Liver (tissue), 9 donors: ENCODE results near the gene TCF7L2. TPM values are rescaled to one million over a fixed set of nuclear protein-coding genes. Genes with fewer than 3 reads are reported as not detected.

ENCODE experiments used
- DNase-seq: peaks from one replicate; pipeline ENCODE4 v3.0.0-alpha.2; 2017; ENCODE audit warnings: low spot score
- H3K27ac ChIP-seq, 2 donors: one replicate each; pipeline ENCODE4 v1.7.0; 2013; ENCODE audit warnings: inconsistent platforms in 2 of 2, low read length in 2 of 2, control low read depth in 1 of 2, low read depth in 1 of 2, mild to moderate bottlenecking in 1 of 2
- H3K27me3 ChIP-seq, 4 donors: one replicate each; pipeline versions ENCODE4 v1.6.1 to v1.7.0; 2013; ENCODE audit warnings: low read length in 3 of 4, inconsistent platforms in 1 of 4, mild to moderate bottlenecking in 1 of 4, moderate library complexity in 1 of 4; ENCODE audit not compliant: control insufficient read depth in 4 of 4, insufficient read depth in 4 of 4
- H3K36me3 ChIP-seq, 4 donors: one replicate each; pipeline versions ENCODE4 v1.6.1 to v1.7.0; 2013; ENCODE audit warnings: low read length in 3 of 4, mild to moderate bottlenecking in 3 of 4, low read depth in 1 of 4, moderate library complexity in 1 of 4; ENCODE audit not compliant: control insufficient read depth in 4 of 4, insufficient read depth in 3 of 4
- H3K4me1 ChIP-seq, 4 donors: one replicate each; pipeline versions ENCODE4 v1.6.1 to v1.7.0; 2013; ENCODE audit warnings: low read length in 3 of 4, mild to moderate bottlenecking in 3 of 4, moderate library complexity in 1 of 4; ENCODE audit not compliant: control insufficient read depth in 4 of 4, insufficient read depth in 4 of 4
- H3K4me3 ChIP-seq, 3 donors: one replicate each; pipeline versions ENCODE4 v1.6.1 to v1.7.0; 2013; ENCODE audit warnings: low read length in 3 of 3, control low read depth in 1 of 3, low read depth in 1 of 3, mild to moderate bottlenecking in 1 of 3
- H3K9ac ChIP-seq, 2 donors: one replicate each; pipeline ENCODE4 v1.7.0; 2013; ENCODE audit warnings: low read length in 2 of 2, mild to moderate bottlenecking in 2 of 2, moderate library complexity in 2 of 2, control low read depth in 1 of 2, low read depth in 1 of 2
- H3K9me3 ChIP-seq, 4 donors: one replicate each; pipeline versions ENCODE4 v1.6.1 to v1.7.0; 2013; ENCODE audit warnings: low read length in 3 of 4; ENCODE audit not compliant: control insufficient read depth in 4 of 4
- ATF3 ChIP-seq: IDR thresholded peaks from 2 replicates; pipeline ENCODE4 v1.6.1; 2016; ENCODE audit warnings: antibody characterized with exemption
- CTCF ChIP-seq: fragments of 150-350 bp; IDR thresholded peaks from 2 replicates; pipeline ENCODE4 v1.5.1; 2017; ENCODE audit warnings: improper control_type of control experiment, low read depth, low read length; ENCODE audit not compliant: missing input control
- EGR1 ChIP-seq, 2 donors: IDR thresholded peaks; 2 replicates each; pipeline ENCODE4 v1.6.1; 2016 to 2018; ENCODE audit warnings: antibody characterized with exemption in 2 of 2, low read depth in 2 of 2
- FOXA1 ChIP-seq: IDR thresholded peaks from 2 replicates; pipeline ENCODE4 v1.6.1; 2016; ENCODE audit warnings: antibody characterized with exemption
- FOXA2 ChIP-seq: IDR thresholded peaks from 2 replicates; pipeline ENCODE4 v1.6.1; 2016; ENCODE audit warnings: antibody characterized with exemption
- GABPA ChIP-seq, 2 donors: IDR thresholded peaks in 1 of 2; conservative IDR thresholded peaks in 1 of 2; 2 replicates each; pipeline ENCODE4 v1.6.1; 2016; ENCODE audit warnings: antibody characterized with exemption in 2 of 2, mild to moderate bottlenecking in 1 of 2, moderate library complexity in 1 of 2
- HNF4A ChIP-seq, 2 donors: conservative IDR thresholded peaks; 2 replicates each; pipeline ENCODE4 v1.6.1; 2016; ENCODE audit warnings: antibody characterized with exemption in 2 of 2, mild to moderate bottlenecking in 2 of 2
- HNF4G ChIP-seq: IDR thresholded peaks from 2 replicates; pipeline ENCODE4 v1.6.1; 2016; ENCODE audit warnings: antibody characterized with exemption
- JUND ChIP-seq, 2 donors: IDR thresholded peaks; 2 replicates each; pipeline ENCODE4 v1.6.1; 2016; ENCODE audit warnings: antibody characterized with exemption in 2 of 2
- NR2F2 ChIP-seq: IDR thresholded peaks from 2 replicates; pipeline ENCODE4 v1.6.1; 2016; ENCODE audit warnings: antibody characterized with exemption
- RAD21 ChIP-seq, 2 donors: IDR thresholded peaks; 2 replicates each; pipeline ENCODE4 v1.6.1; 2016; ENCODE audit warnings: antibody characterized with exemption in 2 of 2, mild to moderate bottlenecking in 2 of 2
- REST ChIP-seq: IDR thresholded peaks from 2 replicates; pipeline ENCODE4 v1.6.1; 2016; ENCODE audit warnings: antibody characterized with exemption, mild to moderate bottlenecking
- RXRA ChIP-seq, 2 donors: IDR thresholded peaks; 2 replicates each; pipeline ENCODE4 v1.6.1; 2017 to 2018; ENCODE audit warnings: antibody characterized with exemption in 2 of 2, mild to moderate bottlenecking in 1 of 2
- SP1 ChIP-seq: IDR thresholded peaks from 2 replicates; pipeline ENCODE4 v1.6.1; 2018; ENCODE audit warnings: antibody characterized with exemption, mild to moderate bottlenecking
- TAF1 ChIP-seq: conservative IDR thresholded peaks from 2 replicates; pipeline ENCODE4 v1.6.1; 2016; ENCODE audit warnings: antibody characterized with exemption, mild to moderate bottlenecking
- YY1 ChIP-seq: IDR thresholded peaks from 2 replicates; pipeline ENCODE4 v1.6.1; 2016; ENCODE audit warnings: antibody characterized with exemption, mild to moderate bottlenecking
- WGBS: extraction: QIAGEN DNeasy Blood & Tissue Kit; methylation state at CpG from one replicate; pipeline ENCODE4 v1.1.7; 2013; 5-methylcytosine and 5-hydroxymethylcytosine counted together
- polyA plus RNA-seq, 2 donors: library from polyadenylated mRNA; stranded (reverse) in 1 of 2; unstranded in 1 of 2; fragments of 200-250 nt in 1 of 2; fragments of >200 nt in 1 of 2; fragmentation: Nextera tagmentation in 1 of 2; extraction: Ambion mirVana in 1 of 2; gene quantifications; one replicate each; pipeline versions ENCODE4 v1.2.1 to v1.2.3, GENCODE V29; 2013 to 2015
- total RNA-seq, 2 donors: library from RNA; depleted of rRNA; stranded (reverse); fragments of >200 nt; gene quantifications; one replicate each; pipeline ENCODE4 v1.2.3, GENCODE V29; 2014
- TF ChIP-seq, protein P1 (sequence below): IDR thresholded peaks from 2 replicates; pipeline ENCODE4 v1.6.1; 2016; ENCODE audit warnings: antibody characterized with exemption
- TF ChIP-seq, protein P2 (sequence below): IDR thresholded peaks from 2 replicates; pipeline ENCODE4 v1.6.1; 2016; ENCODE audit warnings: antibody characterized with exemption
- donor health status: healthy.
- donor health status: healthy.
- donor health status: healthy.
- donor health status: healthy.
- donor health status: healthy.

The TCF7L2 gene
- total and polyA plus RNA-seq, 4 donors: 4.9 to 18.0 (median 8.3) TPM

- Histone ChIP-seq H3K9ac (no peak overlapping the region), H3K4me1 (peaks cover 0 to 17% (median 7%) of the 10 kb centered on the region in 4 donors), H3K9me3 (no peaks in the 10 kb centered on the region), H3K36me3 (no peaks in the 10 kb centered on the region), H3K27ac (no peak overlapping the region), H3K4me3 (no peak overlapping the region), H3K27me3 (no peaks in the 10 kb centered on the region)
- 97% methylated on average over 14 of the region's 14 CpGs for WGBS
- DNase-seq: no peak
- TF ChIP-seq FOXA1 (no peak), RAD21 (IDR thresholded peaks at IDR 0.05) (no peak)
These were observed 169.8 kb downstream of the TCF7L2 start for GRCh38 chr10:113119801-113120200.

DNA sequence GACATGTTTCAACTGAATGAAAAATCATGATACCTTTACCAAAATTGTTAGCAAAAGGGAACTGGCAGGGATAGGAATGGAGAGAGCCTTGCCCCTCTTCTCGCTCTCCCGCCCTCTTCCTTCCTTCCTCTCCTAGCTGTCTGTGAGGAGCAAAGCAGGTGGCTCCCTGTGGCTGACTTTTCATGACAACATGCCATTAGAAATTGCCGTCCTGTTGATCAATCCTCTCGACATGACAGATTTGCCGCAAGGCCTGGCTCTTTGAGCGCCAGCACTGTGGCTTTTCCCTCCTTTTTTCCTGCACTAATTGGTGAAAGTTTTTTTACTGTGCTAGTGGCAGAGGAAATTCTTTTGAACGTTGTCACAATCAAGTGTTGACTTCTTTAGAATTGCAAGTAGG is 171.1 kb downstream of the TCF7L2 start:
- Histone ChIP-seq H3K4me3 (no peak overlapping the region), H3K27me3 (no peaks in the 10 kb centered on the region), H3K4me1 (peaks cover 0 to 19% (median 10%) of the 10 kb centered on the region in 4 donors), H3K27ac (no peak overlapping the region), H3K36me3 (no peaks in the 10 kb centered on the region), H3K9ac (no peak overlapping the region), H3K9me3 (no peaks in the 10 kb centered on the region)
- 74% methylated on average over 7 of the region's 7 CpGs for WGBS
- TF ChIP-seq CTCF (no peak), FOXA2 (no peak), RAD21 (IDR thresholded peaks at IDR 0.05) (no peak), EGR1 (IDR thresholded peaks at IDR 0.05; ENCODE audit: low read depth in 2 of 2) (no peak), GABPA (IDR thresholded peaks at IDR 0.05 in 1 of 2, conservative IDR thresholded peaks at IDR 0.05 in 1 of 2) (no peak), JUND (IDR thresholded peaks at IDR 0.05) (no peak), HNF4G (no peak), SP1 (no peak), REST (no peak), TAF1 (no peak), RXRA (IDR thresholded peaks at IDR 0.05) (no peak), YY1 (no peak), FOXA1 (no peak), ATF3 (no peak), NR2F2 (no peak), HNF4A (conservative IDR thresholded peaks at IDR 0.05) (no peak)
- TF ChIP-seq, protein P1, sequence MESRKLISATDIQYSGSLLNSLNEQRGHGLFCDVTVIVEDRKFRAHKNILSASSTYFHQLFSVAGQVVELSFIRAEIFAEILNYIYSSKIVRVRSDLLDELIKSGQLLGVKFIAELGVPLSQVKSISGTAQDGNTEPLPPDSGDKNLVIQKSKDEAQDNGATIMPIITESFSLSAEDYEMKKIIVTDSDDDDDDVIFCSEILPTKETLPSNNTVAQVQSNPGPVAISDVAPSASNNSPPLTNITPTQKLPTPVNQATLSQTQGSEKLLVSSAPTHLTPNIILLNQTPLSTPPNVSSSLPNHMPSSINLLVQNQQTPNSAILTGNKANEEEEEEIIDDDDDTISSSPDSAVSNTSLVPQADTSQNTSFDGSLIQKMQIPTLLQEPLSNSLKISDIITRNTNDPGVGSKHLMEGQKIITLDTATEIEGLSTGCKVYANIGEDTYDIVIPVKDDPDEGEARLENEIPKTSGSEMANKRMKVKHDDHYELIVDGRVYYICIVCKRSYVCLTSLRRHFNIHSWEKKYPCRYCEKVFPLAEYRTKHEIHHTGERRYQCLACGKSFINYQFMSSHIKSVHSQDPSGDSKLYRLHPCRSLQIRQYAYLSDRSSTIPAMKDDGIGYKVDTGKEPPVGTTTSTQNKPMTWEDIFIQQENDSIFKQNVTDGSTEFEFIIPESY: no peak
- TF ChIP-seq, protein P2, sequence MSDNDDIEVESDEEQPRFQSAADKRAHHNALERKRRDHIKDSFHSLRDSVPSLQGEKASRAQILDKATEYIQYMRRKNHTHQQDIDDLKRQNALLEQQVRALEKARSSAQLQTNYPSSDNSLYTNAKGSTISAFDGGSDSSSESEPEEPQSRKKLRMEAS: no peak
- no peak for DNase-seq
